SU-DHL-6 (cell line): Measurements from ENCODE around the gene INPP4B.

Experiments
- H2AFZ ChIP-seq: fragments of 200-600 bp; sonication (generic); 2 replicates; pipeline ENCODE4 v1.6.1; 2014; ENCODE audit warnings: low read depth, mild to moderate bottlenecking, moderate library complexity, mixed read lengths, antibody characterized with exemption, low read length; ENCODE audit not compliant: severe bottlenecking
- H3F3A ChIP-seq: fragments of 200-600 bp; shearing (Covaris generic); 2 replicates; pipeline ENCODE4 v1.6.0; 2016; ENCODE audit warnings: antibody characterized with exemption, mild to moderate bottlenecking; ENCODE audit not compliant: insufficient read depth
- H3K27ac ChIP-seq: fragments of 200-600 bp; sonication (generic); 2 replicates; pipeline ENCODE4 v1.5.1; 2016; ENCODE audit warnings: low read depth, mild to moderate bottlenecking, low read length, moderate library complexity, mixed read lengths
- H3K27me3 ChIP-seq: fragments of 200-600 bp; sonication (generic), shearing (Covaris generic); 2 replicates; pipeline ENCODE4 v1.6.0; 2014; ENCODE audit warnings: mild to moderate bottlenecking, low read length
- H3K36me3 ChIP-seq: fragments of 200-600 bp; sonication (generic); 2 replicates; pipeline ENCODE4 v1.6.1; 2014; ENCODE audit warnings: mild to moderate bottlenecking, low read length, mixed read lengths
- H3K4me2 ChIP-seq: fragments of 300-600, 200-600 bp; shearing (Covaris generic), sonication (generic); 2 replicates; pipeline ENCODE4 v1.6.0; 2014; ENCODE audit warnings: low read length, low read depth, mild to moderate bottlenecking; ENCODE audit not compliant: poor library complexity, severe bottlenecking
- H3K4me3 ChIP-seq: fragments of 200-600 bp; sonication (generic); 2 replicates; pipeline ENCODE4 v1.5.1; 2014; ENCODE audit warnings: antibody characterized with exemption, low read length, mild to moderate bottlenecking, mixed read lengths; ENCODE audit not compliant: insufficient read depth, poor library complexity, severe bottlenecking
- H3K79me2 ChIP-seq: fragments of 200-600 bp; sonication (generic); 2 replicates; pipeline ENCODE4 v1.6.1; 2014; ENCODE audit warnings: mild to moderate bottlenecking, low read length, moderate library complexity; ENCODE audit not compliant: insufficient read depth
- H3K9ac ChIP-seq: fragments of 200-600 bp; sonication (generic); 2 replicates; pipeline ENCODE4 v1.7.0; 2014; ENCODE audit warnings: mild to moderate bottlenecking, low read length
- H3K9me2 ChIP-seq: fragments of 200-600 bp; sonication (generic); replicated peaks from 2 replicates; pipeline ENCODE4 v1.6.1; 2014; ENCODE audit warnings: low read length; ENCODE audit not compliant: insufficient read depth
- H3K9me3 ChIP-seq: fragments of 200-600 bp; sonication (generic); 2 replicates; pipeline ENCODE4 v1.6.1; 2014; ENCODE audit warnings: low read length, mixed read lengths; ENCODE audit not compliant: insufficient read depth
- H4K20me1 ChIP-seq: fragments of 200-600 bp; sonication (generic); 2 replicates; pipeline ENCODE4 v1.6.1; 2014; ENCODE audit warnings: low read depth, mild to moderate bottlenecking, antibody characterized with exemption, low read length, moderate library complexity, mixed read lengths
- EZH2phosphoT487 ChIP-seq: fragments of 200-600 bp; sonication (generic), shearing (Covaris generic); conservative IDR thresholded peaks from 2 replicates; pipeline ENCODE4 v1.6.1; 2018; ENCODE audit warnings: mild to moderate bottlenecking, antibody characterized with exemption, low read length, moderate library complexity, mixed read lengths
- TF ChIP-seq, protein P1 (sequence below): fragments of 200-600 bp; sonication (generic); IDR thresholded peaks from one replicate; pipeline ENCODE4 v1.5.1; 2017; ENCODE audit warnings: antibody characterized with exemption, mild to moderate bottlenecking, low read length, moderate library complexity; ENCODE audit not compliant: insufficient read depth, poor library complexity, severe bottlenecking

The INPP4B gene

DNA sequence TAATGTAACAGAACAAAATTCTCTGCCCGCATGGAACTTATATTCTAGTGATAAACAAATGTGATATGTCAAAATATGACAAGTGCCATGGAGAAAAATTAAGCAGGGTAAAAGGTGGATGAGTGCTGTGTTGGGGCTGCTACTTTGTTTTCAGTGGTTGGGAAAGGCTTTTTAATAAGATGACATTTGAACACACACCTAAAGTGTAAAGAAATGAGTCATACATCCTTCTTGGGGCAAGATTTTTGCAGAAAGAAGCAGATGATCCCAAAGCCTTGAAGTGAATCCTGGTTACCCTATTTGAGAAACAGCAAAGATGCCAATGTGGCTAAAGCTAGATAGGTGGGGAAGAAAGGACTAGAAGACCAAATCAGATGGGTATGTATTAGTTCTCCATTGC, 564.1 kb downstream of the INPP4B start:
- no peak overlapping the region for H2AFZ ChIP-seq
- H3K9me2 ChIP-seq: no peaks in the 10 kb centered on the region
- no peak for TF ChIP-seq EZH2phosphoT487
- TF ChIP-seq, protein P1, sequence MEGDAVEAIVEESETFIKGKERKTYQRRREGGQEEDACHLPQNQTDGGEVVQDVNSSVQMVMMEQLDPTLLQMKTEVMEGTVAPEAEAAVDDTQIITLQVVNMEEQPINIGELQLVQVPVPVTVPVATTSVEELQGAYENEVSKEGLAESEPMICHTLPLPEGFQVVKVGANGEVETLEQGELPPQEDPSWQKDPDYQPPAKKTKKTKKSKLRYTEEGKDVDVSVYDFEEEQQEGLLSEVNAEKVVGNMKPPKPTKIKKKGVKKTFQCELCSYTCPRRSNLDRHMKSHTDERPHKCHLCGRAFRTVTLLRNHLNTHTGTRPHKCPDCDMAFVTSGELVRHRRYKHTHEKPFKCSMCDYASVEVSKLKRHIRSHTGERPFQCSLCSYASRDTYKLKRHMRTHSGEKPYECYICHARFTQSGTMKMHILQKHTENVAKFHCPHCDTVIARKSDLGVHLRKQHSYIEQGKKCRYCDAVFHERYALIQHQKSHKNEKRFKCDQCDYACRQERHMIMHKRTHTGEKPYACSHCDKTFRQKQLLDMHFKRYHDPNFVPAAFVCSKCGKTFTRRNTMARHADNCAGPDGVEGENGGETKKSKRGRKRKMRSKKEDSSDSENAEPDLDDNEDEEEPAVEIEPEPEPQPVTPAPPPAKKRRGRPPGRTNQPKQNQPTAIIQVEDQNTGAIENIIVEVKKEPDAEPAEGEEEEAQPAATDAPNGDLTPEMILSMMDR: no peak
- H3F3A ChIP-seq: no peaks in the 10 kb centered on the region
- no peak overlapping the region for H3K9ac ChIP-seq
- H3K4me2 ChIP-seq: no peak overlapping the region
- no peak overlapping the region for H3K27ac ChIP-seq
- no peaks in the 10 kb centered on the region for H4K20me1 ChIP-seq
- H3K36me3 ChIP-seq: no peaks in the 10 kb centered on the region
- H3K27me3 ChIP-seq: no peaks in the 10 kb centered on the region
- no peak overlapping the region for H3K4me3 ChIP-seq
- no peaks in the 10 kb centered on the region for H3K9me3 ChIP-seq
- H3K79me2 ChIP-seq: no peaks in the 10 kb centered on the region

DNA sequence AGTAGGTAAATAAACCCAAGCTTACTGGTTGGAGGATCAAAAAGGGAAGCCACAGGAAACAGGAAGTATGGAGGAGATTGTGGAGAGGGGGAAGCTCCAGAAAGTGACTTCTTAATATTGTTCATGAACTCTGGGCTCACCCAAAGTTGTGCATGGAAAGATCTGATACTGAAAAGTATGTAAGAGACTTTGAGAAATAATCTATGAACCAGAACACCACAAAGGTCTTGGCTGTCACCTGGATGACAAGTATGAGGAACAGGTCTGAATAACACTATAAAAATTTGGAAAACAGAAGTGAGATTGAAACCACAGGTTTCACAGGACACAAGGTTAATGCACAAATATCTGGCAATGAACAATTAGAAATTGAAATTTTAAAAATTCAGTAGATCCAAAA, 567.4 kb downstream of the INPP4B start:
- no peaks in the 10 kb centered on the region for H4K20me1 ChIP-seq
- no peaks in the 10 kb centered on the region for H3K9me2 ChIP-seq
- TF ChIP-seq, protein P1: no peak
- no peak for TF ChIP-seq EZH2phosphoT487
- H3K9ac ChIP-seq: no peak overlapping the region
- H3F3A ChIP-seq: no peaks in the 10 kb centered on the region
- H3K4me2 ChIP-seq: no peak overlapping the region
- no peak overlapping the region for H3K4me3 ChIP-seq
- no peaks in the 10 kb centered on the region for H3K9me3 ChIP-seq
- H2AFZ ChIP-seq: no peak overlapping the region
- H3K27ac ChIP-seq: no peak overlapping the region
- no peaks in the 10 kb centered on the region for H3K27me3 ChIP-seq
- H3K36me3 ChIP-seq: no peaks in the 10 kb centered on the region
- no peaks in the 10 kb centered on the region for H3K79me2 ChIP-seq

DNA sequence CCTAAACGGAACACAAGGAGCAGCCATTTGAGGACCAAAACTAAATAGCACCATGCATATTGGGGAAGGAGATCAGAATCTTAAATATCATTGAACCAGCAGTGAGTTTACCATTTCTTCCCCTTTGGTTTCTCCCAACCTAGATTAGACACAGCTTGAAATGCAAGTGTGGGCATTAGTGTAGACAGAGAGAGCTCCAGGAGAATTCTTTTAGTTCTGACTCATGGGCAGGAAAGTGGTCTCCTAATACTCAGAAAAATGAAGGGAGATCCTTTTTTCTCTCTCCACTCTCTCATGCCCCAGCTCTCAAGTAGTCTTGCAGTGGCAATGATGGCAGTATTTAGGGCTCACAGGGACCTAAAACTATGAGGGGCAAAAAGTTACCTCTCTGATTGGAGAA, 567.9 kb downstream of the INPP4B start:
- no peak overlapping the region for H3K4me2 ChIP-seq
- no peaks in the 10 kb centered on the region for H3K27me3 ChIP-seq
- no peak overlapping the region for H2AFZ ChIP-seq
- H3K9me3 ChIP-seq: no peaks in the 10 kb centered on the region
- no peaks in the 10 kb centered on the region for H3K79me2 ChIP-seq
- no peaks in the 10 kb centered on the region for H3F3A ChIP-seq
- H3K9me2 ChIP-seq: no peaks in the 10 kb centered on the region
- no peak overlapping the region for H3K4me3 ChIP-seq
- H3K36me3 ChIP-seq: no peaks in the 10 kb centered on the region
- no peaks in the 10 kb centered on the region for H4K20me1 ChIP-seq
- H3K27ac ChIP-seq: no peak overlapping the region
- TF ChIP-seq EZH2phosphoT487: no peak
- TF ChIP-seq, protein P1: no peak
- H3K9ac ChIP-seq: no peak overlapping the region
